ENCODE results near the gene ULBP1. TPM values are rescaled to one million over a fixed set of nuclear protein-coding genes. Genes with fewer than 3 reads are reported as not detected.

Gene ULBP1
- total RNA-seq, 4 donors from 2014 or later: 0.07 to 0.27 TPM; not detected in 2

Other genes starting within 250 kb of the ULBP1 start
- 10 to 100 TPM; 29.2 to 54.5 (median 35.6) TPM for gene LATS1, start 245.8 kb upstream of the ULBP1 start, total RNA-seq
- gene NUP43, start 217.4 kb upstream of the ULBP1 start, total RNA-seq: 10 to 100 TPM; 15.0 to 29.4 (median 19.3) TPM
- gene PCMT1, start 214.2 kb upstream of the ULBP1 start, total RNA-seq: 100 to 1,000 TPM; 105 to 140 (median 120) TPM
- 10 to 100 TPM; 17.9 to 33.3 (median 29.6) TPM for gene LRP11, start 99.6 kb upstream of the ULBP1 start, total RNA-seq
- under 1 TPM in 1 of 4 donors, not detected in 3; 0.69 TPM for gene RAET1E, start 65.8 kb upstream of the ULBP1 start, total RNA-seq
- gene RAET1G, start 40.8 kb upstream of the ULBP1 start, total RNA-seq: 1 to 10 TPM in 1 of 4 donors, not detected in 3; 1.4 TPM
- gene ULBP2, start 21.9 kb upstream of the ULBP1 start, total RNA-seq: under 1 TPM in 2 of 4 donors, not detected in 2; 0.39 to 0.74 TPM
- under 1 TPM in 2 of 4 donors, not detected in 2; 0.23 to 0.62 TPM for gene RAET1L, start 61.6 kb downstream of the ULBP1 start, total RNA-seq
- 1 to 10 TPM in 1 of 4 donors, not detected in 3; 7.3 TPM for gene ULBP3, start 105.2 kb downstream of the ULBP1 start, total RNA-seq
- 1 to 10 TPM in 1 of 4 donors, under 1 TPM in 1, not detected in 2; 0.12 to 1.5 TPM for gene PPP1R14C, start 179.1 kb downstream of the ULBP1 start, total RNA-seq

All from gastroesophageal sphincter (tissue), 4 donors.